ENCODE data around the gene ATXN7. TPM values are rescaled to one million over a fixed set of nuclear protein-coding genes. Genes with fewer than 3 reads are reported as not detected.
A peak's percentile ranks its signal among the peaks of the same experiment; 100 is the strongest.

The ATXN7 gene
- total RNA-seq, 1 donor from 2014 or later, result 6.7 TPM

DNA sequence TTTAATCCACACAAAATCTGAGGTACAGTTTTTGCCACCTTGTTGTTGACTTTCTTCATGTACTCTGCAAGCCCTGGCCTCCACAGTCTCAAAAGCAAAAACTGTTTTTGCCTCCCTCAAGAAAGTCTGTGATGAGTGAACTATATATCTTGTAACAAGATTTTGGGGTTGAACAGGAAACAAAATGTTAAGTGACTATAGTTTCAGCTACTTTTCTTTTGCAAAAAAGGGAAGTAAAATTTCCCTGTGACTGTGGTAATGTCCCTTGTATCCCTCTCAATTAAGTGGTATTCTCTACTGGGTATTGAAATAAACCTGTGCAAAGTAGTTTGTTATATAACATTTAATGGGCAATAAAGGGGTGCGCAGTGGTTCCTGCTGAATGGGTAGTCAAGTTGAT, 69.8 kb downstream of the ATXN7 start:
- DNase-seq (ENCODE audit: low read depth, low spot score), result no peak

DNA sequence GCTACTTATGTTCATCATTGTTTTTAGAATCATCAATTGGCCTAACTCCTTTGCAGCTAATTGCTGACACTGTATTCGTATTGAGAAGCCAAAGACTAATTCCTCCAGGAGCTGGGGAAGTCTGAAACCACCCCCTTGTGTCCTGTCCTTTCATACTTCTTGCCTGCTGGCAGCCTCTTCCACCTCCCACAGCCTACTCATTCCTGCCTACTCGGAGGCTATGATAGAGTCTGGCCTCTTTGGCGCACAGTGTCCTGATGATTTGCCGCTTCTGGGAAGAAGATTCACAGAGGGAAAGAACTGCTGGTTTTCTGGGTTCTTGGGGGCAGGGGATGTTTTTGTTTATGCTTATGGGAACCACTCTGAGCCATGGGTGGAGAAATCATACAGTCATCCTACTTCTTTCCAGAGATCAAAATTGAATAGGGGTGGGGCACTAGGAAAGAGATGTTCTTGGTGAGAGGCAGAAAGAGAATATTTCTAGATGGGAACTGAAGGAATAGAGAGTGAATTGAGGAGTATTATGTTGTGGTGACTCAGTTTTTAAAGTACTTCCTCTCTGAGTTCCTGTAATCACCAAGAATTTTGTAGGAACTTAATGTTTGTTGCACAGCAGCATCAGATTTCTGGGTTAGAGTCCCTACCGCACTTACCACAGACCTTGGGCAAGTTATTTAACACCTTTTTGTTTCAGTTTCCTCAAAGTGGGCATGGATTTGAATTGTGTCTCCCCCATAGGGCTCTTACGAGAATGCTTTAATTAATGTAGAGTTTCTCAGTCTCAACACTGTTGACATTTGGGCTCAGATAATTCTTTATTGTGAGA, 70.6 kb downstream of the ATXN7 start:
- DNase-seq (ENCODE audit: low read depth, low spot score), result no peak

DNA sequence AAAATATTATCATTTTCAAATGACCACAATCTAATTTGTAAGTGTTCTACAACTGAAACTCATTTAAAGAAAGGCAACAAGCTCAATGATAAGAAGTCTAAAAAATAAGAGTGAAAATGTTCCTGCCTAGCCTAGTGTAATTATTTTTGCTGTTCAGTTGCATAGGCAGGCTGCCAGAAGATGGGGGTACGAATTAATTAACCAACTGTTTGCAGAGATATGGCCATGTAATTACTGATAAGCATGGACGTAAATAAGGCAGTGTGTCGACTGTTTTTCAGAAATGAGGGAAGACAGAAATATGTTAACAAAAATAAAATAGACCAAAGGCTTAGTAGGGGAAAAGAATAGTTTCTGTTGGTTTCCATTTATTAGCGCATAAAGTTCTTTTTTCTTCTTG, 73.3 kb downstream of the ATXN7 start:
- no peak for DNase-seq (ENCODE audit: low read depth, low spot score)

DNA sequence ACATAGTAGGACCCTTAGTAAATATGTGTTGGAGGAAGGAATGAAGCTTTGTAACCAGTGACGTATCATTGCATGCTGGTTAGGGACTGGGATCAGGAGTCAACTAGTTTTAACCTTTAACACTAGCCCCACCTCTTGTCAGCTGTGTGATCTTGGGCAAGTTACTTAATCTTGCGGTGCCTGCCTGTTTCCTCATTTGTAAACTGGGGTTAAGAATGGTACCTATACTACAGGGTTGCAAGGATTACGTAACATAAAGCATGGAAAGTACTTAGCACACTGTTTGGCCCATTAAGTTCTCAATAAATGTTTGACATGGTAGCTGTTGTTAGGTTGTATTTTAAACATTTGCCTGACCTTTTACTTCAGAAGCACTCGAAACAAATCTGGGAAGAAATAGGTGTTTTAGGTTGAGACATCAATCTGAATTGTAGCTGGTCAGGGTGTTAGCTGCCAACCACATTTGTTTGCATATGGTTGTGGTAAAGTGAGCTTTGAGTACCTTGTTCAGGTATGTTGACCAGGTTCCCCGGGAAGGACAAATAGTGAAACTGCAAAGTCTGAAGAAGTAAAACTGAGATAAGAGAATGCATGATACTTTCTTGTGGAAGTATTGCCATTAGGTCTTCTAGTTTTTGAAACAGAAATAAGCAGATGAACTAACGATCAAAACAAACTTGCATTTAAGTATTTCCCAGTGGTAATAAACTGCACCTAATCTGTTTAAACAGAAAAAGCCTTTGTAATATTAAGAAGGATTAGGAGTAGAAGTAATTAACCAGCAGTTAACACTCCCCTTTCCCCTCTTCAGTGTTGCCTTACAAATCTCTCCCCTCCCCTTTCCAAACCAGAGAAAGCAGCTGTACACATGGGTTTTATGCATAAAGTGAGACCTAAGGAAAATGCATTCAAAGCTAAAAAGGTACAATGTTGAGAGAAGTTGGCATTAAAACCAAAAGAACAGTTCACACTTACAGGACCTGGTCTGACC, 74.3 kb downstream of the ATXN7 start:
- no peak for DNase-seq (ENCODE audit: low read depth, low spot score)

GRCh38 chr3:63940389-63940757, 76.7 kb downstream of the ATXN7 start:
- DNase-seq (ENCODE audit: low read depth, low spot score), result no peak

GRCh38 chr3:63942528-63942927, 78.9 kb downstream of the ATXN7 start:
- DNase-seq (ENCODE audit: low read depth, low spot score), result no peak

DNA sequence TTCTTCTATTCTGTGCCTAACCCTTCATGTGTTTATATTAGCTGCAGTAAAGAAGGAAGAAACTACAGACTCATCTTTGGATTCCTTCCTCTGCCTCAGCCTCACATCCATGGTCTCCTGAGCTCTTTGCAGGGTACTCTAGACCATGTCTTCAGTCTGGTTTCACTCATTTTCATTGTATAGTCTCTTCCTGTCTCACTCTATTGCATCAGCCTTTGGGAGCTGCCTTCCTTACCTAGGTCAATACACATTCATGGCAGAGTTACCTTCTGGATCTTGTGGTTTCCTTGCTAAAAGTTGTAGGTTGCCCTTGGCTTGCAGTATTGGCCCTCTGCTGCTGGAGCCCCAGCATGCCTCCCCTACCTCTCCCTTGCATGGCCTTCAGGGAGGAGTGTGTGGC, 80.0 kb downstream of the ATXN7 start:
- no peak for DNase-seq (ENCODE audit: low read depth, low spot score)

DNA sequence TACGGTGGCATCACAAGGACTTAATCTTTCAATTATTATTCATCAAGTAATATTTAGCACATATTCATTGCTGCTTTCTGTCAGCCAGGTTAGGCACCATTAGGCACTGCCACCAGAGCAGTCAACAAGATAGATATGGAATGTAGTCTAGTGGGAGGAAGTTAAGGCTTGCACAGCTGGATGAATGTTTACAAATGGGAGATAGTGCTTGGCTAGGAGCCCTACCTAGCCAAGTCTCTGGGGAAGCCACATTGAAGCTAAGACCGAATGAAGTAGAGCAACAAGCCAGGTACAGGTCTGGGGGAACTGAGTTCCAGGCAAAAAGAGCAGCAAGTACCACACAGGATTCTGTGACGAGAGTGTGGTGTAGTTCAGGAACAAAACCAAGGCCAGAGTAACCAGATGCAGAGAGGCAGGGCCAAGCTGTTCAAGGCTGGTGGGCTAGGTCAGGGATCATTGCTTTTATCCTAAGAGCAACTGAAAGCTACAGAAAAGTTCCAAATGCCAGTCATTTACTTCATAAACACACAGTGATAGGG, 82.0 kb downstream of the ATXN7 start:
- no peak for DNase-seq (ENCODE audit: low read depth, low spot score)

DNA sequence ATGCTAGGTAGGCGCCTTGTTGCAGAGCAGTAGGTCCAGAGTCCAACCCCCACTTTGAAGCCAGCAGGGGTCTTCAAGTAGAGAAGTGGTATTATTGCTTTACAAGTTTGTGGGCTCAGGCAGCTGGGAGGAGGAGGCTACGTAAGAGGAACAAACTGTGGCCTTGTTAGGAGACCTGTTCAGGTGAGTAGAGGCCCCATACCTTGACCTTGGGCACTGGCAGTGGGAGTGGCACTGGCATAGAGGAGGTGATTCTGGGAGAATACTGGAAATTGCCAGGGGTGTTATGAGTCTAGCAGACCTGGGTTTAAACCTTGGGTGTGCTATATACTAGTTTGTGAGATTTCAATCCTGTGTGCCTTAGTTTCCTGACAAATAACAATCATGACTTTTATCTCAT, 83.1 kb downstream of the ATXN7 start:
- DNase-seq (ENCODE audit: low read depth, low spot score), result no peak

GRCh38 chr3:63947594-63947993, 83.9 kb downstream of the ATXN7 start:
- no peak for DNase-seq (ENCODE audit: low read depth, low spot score)

- no peak for DNase-seq (ENCODE audit: low read depth, low spot score)
Observed at GRCh38 chr3:63949005-63949404, 85.3 kb downstream of the ATXN7 start.

GRCh38 chr3:63950698-63951097, 87.0 kb downstream of the ATXN7 start:
- DNase-seq (ENCODE audit: low read depth, low spot score), result no peak

DNA sequence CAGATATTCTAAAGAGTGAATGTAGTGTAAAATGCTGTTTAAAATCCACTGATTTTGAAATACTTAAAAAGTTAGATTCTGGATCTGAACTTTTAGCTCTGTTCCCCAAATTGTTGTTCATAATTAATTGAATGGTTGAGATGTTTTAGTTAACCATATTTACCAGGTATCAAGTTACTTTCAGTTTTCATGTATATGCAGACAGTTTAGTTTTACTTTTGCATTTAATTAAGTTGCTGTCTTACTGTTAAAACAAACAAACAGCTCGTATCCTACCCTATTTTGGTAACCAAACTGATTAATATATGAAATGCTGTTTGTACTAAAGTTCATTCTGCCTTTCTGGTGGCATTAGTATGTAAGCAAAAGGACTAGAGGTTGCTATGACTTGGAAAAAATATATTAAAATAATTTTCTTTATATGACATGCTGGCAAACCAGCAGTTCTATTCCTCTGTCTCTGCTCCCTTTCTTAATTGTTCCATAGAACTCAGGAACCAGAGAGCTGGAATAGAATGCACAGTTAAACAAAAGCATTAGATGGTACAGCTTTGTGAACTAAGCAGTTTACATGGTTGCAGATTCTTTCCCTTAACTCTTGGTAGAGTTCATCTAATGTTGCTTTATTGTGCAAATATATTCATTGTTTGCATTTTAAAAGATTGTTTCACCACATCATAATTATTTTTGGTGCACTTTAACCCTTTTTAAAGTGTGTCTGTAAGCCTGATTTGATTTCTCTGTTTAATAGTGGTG, 88.0 kb downstream of the ATXN7 start:
- no peak for DNase-seq (ENCODE audit: low read depth, low spot score)

DNA sequence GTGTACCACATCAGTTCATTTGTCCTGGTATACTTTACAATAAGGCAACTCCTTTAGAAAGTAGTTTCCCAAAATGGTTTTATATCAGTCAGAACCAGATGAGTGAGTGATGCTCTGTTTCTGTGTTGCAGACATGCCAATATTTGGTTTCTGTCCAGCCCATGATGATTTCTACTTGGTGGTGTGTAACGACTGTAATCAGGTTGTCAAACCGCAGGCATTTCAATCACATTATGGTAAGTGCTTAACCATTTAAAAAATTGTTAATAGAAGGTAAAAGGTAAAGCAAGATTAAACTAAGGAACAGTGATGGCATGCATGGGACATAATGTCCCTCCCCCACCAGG, 88.6 kb downstream of the ATXN7 start:
- no peak for DNase-seq (ENCODE audit: low read depth, low spot score)

DNA sequence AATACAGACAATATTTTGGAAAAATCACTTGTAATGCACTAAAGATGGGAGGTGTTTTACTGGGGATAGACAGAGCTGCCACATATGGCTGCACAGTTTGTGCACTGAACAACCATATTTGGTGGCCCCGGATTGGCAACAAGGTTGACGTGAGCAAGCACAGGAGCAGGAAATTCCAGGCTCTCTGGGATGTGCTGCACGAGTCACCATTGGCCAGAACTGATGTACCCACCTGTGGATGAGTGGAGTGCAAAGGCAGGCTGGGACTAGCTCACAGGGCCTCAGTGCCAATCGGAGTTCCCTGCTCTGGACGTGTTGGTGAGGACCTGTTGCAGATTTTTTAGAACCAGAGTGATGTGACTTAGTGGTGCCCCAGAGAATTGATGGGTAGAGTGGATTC, 90.5 kb downstream of the ATXN7 start:
- DNase-seq (ENCODE audit: low read depth, low spot score), result no peak

GRCh38 chr3:63955036-63955650, 91.5 kb downstream of the ATXN7 start:
- no peak for DNase-seq (ENCODE audit: low read depth, low spot score)

GRCh38 chr3:63955830-63956545, 92.3 kb downstream of the ATXN7 start:
- no peak for DNase-seq (ENCODE audit: low read depth, low spot score)

GRCh38 chr3:63959146-63959545, 95.5 kb downstream of the ATXN7 start:
- no peak for DNase-seq (ENCODE audit: low read depth, low spot score)

DNA sequence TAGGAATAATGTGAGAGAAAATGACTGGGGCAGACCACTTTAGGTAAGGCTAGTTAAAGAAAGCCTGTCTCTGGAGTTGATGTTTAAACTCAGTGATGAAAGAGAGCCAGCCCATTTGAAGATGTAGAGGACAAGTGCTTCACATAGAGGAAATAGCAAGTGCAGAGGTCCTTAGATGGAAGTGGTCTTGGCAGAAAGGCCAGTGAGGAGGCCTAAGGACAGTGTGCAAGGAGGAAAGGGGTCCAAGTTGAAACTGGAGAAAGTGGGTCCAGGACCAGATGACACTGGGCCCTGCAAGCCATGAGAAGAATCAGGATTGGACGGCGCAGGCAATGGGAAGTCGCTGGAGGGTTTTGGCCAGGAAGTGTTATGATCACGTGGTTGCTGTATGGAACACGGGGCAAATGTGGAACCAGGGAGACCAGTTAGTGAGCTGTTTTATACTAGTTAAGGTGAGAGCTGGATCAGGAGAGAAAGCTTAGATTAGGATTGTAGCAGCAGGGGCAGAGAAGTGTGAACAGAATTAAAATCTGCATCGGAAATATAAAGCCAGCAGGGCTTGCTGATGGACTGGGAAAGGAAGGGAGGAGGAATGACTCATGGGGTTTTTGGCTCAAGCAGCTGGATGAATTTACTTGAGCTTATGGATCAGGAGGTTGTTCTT, 96.5 kb downstream of the ATXN7 start:
- peak; percentile 40 for DNase-seq (ENCODE audit: low read depth, low spot score)

DNA sequence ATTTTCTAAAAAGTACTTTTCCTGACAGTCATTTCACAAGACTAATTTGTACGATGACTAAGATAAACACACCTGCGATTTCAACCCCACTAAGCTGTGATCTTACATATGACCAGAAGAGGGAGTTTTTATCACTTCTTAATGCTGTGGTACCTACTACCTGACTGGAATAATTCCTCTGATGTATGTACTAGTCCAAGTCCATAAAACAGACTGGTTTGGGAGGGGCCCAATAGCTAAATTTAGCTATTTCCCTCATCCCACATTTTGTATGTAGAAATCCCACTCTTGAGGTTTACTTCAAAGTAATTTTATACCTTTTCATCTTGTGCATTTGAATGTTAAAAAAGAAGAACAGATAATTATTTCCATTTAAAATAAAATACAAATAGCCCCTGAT, 98.2 kb downstream of the ATXN7 start:
- no peak for DNase-seq (ENCODE audit: low read depth, low spot score)

Data from pulmonary artery endothelial cell (primary cell).